T follicular helper cell (primary cell): ENCODE measurements around the gene NGFR.
"Not testable (repeated sequence)": the region's sequence is repeated elsewhere in the genome, so short reads cannot be mapped to it uniquely, and the experiment has no call there.

Experiments used
- DNase-seq: peaks from one replicate; pipeline ENCODE4 v3.0.0-alpha.2; 2020; ENCODE audit warnings: low read depth

The NGFR gene

GRCh38 chr17:49496183-49496866 is 1.2 kb downstream of the NGFR start:
- DNase-seq, result peak; percentile 77

DNA sequence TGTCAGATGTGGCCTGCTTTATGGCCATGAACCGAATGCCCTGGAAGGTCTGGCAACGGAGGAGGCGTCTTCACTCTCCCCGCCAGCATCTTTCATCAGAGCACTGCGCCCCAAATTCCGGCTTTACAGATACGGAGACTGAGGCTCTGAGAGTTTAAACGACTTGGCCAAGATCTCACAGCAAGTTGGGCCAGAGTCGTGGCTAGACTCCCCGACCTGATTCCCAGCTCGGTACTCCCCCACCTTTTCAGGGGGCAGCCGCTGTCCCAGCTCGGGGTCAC is 1.7 kb downstream of the NGFR start:
- DNase-seq, result no peak

GRCh38 chr17:49497148-49498028 is 2.3 kb downstream of the NGFR start:
- DNase-seq, result no peak

DNA sequence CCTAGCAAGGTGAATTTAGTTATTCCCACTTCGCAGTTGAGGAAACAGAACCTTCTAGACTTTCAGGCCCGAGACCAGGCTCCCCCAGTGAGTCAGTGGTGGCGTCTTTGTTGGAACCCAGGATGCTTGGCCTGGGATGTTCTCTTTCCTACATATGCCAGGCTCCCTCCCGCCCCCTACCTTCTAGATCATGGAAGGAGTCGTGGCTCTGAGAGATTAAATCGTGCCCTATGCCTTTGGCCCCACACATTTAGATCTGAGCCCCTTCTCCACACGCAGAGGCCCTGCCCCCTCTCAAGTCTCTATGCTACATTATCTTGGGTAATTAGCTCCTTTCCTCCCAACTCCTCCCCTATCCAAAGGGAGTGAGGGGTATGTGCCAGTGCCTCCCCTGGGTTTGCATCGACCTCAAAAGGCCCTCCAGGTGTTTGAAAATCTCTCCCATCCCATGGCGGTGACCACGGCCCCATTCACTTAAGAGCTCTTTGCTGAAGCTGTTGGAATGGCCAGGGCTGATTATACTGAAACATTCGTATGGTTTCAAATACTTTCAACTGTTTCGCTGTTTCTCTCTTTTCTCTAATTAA is 3.0 kb downstream of the NGFR start:
- DNase-seq, result no peak

DNA sequence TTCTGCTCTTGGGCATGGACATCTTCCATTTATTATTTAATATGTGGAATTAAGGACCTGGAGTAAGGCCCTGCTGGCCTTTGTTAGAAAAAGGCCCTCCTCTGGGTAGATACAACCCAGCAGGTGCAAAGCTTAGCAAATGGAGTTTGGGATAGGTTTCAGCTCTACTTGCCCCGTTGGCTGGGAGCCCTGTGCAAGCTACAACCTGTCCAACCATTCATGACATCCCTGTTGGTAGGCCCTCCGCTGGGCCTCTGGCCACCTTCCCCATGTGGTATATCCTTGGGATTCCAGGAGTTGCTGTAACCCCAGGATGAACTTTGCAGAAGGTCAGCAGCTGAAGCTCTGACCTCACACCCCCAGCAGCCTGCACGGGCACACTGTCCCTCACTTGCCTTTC is 6.4 kb downstream of the NGFR start:
- DNase-seq, result no peak

DNA sequence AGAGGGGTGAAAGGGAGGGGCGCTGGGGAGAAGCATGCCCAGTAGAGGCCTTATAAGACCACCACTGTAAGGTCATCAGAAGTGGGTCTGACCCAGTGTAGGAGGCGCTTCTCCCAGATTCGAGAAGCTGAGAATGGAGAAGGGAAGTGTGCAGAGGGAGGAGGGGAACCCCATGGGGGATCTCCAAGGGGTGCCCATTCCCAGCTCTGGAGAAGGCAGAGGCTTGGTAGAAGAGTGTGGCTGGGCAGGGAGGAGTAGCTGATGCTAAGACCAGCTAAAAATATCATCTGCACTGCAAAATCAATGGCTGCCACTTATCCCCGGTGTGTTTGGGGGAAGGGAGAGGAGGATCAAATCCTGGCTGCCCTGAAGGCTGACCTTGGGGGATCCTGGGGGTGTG is 7.2 kb downstream of the NGFR start:
- no peak for DNase-seq

DNA sequence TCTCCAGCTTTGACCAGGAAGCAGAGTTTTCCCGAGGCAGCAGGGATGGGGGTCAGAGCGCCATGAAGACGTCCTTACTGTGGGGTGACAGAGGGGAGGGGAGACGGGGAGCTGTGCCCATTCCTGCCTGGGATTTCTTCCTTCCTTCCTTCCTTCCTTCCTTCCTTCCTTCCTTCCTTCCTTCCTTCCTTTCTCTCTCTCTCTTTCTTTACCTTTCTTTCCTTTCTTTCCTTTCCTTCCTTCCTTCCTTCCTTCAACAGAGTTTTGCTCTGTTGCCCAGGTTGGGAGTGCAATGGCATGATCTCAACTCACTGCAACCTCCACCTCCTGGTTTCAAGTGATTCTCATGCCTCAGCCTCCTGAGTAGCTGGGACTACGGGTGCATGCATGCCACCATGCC is 7.6 kb downstream of the NGFR start:
- not testable (repeated sequence) for DNase-seq

DNA sequence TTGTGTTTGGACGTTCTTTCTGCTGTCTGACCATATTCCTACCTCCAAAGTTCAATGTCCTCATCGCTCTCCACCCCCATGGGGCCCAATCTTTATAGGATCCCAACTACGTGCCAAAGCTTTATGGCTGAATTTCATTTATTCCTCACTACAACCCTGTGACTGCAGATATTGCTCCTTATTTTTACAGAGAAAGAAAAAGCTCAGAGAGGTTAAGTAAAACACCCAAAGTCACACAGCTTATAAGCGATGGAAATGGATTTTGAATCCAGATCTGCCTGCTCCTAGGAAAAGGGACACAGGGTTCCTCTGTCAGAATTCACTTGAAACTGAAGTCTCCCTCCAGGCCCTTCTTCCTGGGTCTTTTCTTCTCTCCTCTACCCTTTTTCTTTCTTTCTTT is 9.3 kb downstream of the NGFR start:
- no peak for DNase-seq

DNA sequence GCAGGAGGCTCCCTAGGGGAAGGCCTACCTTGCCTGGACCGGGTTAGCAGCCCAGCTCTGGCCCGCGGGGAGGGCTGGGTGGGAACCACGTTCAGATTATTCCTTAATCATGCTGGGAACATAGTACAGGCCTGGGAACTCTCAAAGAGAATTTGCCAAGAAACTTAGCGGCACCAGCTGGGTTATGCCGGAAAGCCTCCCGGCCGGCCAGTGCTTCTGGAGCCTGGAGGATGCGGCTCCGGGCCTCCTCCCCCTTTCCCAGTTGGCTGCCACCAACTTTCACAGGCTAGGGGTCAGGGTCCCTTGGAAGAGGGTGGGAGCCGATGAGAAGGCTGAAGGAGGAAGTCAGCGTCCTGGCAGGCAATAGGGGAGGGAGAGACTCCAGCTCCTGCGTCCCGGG is 10.8 kb downstream of the NGFR start:
- no peak for DNase-seq

DNA sequence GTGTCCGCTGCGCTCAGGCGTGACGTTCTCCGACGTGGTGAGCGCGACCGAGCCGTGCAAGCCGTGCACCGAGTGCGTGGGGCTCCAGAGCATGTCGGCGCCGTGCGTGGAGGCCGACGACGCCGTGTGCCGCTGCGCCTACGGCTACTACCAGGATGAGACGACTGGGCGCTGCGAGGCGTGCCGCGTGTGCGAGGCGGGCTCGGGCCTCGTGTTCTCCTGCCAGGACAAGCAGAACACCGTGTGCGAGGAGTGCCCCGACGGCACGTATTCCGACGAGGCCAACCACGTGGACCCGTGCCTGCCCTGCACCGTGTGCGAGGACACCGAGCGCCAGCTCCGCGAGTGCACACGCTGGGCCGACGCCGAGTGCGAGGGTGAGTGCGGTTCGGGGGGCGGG is 11.2 kb downstream of the NGFR start:
- no peak for DNase-seq

GRCh38 chr17:49508061-49508865 is 13.2 kb downstream of the NGFR start:
- no peak for DNase-seq

- no peak for DNase-seq
These were observed 13.9 kb downstream of the NGFR start for GRCh38 chr17:49508866-49509587.

DNA sequence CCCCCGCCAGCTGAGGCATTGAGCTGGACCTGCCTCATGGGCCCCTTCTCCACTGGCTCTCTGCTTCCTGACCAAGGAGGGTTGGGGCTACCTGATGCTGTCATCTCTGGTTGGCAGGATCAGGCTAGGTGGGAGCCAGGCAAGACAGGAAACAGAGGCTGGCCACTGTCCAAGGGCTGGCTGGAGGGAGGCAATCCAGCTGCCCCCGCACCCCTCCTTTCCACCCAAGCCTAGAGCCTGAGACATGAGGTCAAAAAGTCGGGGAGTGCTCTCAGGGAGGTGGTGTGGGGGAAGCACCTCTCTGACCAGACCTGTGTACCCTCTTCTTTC is 14.5 kb downstream of the NGFR start:
- no peak for DNase-seq

DNA sequence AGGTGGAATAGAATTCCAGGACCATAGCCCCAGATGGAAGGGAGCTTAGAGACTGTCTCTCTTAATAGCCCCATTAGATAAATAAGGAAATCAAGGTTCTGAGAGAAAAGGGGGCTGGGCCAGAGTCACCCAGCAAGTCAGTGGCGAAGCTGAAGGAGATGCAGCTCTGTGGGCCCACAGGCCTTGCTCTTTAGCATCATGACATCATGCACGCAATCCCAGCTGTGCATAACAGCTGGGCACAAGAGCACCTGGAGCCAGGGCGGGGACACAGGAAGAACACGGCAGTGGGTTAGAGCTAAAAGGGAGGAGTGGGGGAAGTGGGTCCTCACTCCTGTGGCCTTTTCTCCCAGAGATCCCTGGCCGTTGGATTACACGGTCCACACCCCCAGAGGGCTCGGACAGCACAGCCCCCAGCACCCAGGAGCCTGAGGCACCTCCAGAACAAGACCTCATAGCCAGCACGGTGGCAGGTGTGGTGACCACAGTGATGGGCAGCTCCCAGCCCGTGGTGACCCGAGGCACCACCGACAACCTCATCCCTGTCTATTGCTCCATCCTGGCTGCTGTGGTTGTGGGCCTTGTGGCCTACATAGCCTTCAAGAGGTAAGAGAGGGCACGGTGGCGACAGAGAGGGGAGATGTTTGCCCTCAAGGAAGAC is 15.1 kb downstream of the NGFR start:
- DNase-seq, result no peak

DNA sequence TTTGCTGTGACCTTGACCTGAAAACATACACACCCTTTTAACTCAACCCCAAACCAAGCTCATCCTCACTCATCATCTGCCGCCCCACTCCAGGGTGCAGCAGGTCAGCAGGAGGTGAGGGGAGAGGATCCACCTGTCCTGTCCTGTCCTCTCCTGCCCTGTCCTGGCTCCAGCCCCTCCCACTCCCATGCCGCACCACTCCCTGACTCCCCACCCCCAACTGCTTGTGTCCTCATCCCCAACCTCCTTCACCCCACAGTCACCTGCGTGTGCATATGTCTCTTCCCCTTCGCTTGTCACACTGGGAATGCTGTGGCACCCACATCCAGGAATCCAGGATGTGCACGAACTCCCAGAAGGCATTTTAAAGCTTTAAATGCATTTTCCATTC is 15.6 kb downstream of the NGFR start:
- DNase-seq, result no peak

GRCh38 chr17:49511810-49512209 is 16.7 kb downstream of the NGFR start:
- no peak for DNase-seq

DNA sequence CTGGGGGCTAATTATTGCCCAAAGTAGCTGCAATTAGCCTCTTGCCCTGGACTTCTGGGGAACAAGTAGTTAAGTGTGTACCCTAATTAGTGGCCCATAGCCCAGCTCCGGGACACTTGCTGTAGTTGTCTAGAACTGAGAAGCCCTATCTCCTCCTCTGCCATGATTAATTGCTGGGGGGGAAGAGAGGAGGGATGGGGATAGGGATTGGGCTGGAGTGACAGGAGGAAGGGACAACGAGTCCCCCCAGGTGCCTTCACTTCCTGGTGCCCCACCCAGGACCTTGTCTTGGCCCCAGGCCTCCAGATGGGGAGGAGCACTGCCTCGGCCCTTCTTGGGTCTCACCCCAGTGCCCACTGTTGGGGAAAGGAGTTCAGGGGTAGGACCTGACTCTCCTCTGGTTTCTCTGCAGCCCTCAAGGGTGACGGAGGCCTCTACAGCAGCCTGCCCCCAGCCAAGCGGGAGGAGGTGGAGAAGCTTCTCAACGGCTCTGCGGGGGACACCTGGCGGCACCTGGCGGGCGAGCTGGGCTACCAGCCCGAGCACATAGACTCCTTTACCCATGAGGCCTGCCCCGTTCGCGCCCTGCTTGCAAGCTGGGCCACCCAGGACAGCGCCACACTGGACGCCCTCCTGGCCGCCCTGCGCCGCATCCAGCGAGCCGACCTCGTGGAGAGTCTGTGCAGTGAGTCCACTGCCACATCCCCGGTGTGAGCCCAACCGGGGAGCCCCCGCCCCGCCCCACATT is 17.4 kb downstream of the NGFR start:
- DNase-seq, result no peak

DNA sequence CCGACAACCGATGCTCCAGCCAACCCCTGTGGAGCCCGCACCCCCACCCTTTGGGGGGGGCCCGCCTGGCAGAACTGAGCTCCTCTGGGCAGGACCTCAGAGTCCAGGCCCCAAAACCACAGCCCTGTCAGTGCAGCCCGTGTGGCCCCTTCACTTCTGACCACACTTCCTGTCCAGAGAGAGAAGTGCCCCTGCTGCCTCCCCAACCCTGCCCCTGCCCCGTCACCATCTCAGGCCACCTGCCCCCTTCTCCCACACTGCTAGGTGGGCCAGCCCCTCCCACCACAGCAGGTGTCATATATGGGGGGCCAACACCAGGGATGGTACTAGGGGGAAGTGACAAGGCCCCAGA is 17.9 kb downstream of the NGFR start:
- no peak for DNase-seq

DNA sequence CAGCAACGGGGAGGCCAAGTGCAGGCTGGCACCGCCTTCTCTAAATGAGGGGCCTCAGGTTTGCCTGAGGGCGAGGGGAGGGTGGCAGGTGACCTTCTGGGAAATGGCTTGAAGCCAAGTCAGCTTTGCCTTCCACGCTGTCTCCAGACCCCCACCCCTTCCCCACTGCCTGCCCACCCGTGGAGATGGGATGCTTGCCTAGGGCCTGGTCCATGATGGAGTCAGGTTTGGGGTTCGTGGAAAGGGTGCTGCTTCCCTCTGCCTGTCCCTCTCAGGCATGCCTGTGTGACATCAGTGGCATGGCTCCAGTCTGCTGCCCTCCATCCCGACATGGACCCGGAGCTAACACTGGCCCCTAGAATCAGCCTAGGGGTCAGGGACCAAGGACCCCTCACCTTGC is 18.5 kb downstream of the NGFR start:
- no peak for DNase-seq

- no peak for DNase-seq
These were observed 19.1 kb downstream of the NGFR start for GRCh38 chr17:49514071-49514721.
